ENCODE data around the gene AHSA1. TPM values are rescaled to one million over a fixed set of nuclear protein-coding genes. Genes with fewer than 3 reads are reported as not detected.

Gene AHSA1
- total RNA-seq, 1 donor from 2014 or later: 69.7 TPM

GRCh38 chr14:77473921-77474320 lies 16.0 kb downstream of the AHSA1 start:
- no peak for DNase-seq (ENCODE audit: low read depth in 2 of 2)

DNA sequence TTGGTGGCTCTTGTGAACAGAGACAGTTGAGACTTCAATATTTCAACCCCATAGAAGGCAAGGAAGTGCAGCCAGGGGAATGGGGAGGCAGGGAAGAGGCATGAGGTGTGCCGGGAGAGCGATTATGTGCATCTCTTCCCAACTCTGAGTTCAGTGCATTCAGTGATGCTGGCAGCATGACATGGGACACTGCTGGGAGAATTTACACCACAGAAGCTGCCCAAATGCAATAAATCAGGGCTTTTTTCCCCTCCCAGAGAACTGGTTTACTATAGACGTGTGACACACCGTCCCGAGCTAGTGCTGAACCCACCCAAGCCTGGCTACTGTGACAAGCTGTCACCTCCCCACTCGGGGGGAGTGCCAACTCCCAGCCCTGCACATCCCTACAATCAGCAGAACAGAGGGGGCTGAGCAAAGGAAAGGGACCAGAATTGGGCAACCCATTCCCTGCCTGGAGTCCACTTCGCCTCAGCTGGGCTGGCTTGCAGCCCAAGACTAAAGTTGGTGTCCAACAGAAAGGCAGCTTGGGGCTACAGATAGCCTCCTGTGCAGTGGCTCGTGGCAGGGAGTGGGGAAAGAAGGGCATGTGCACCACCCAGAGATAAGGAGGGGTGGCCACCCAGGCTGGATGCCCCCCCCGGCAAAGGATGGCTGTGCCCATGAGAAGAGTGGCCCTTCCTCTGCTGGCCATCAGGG lies 16.7 kb downstream of the AHSA1 start:
- no peak for DNase-seq (ENCODE audit: low read depth in 2 of 2)

- DNase-seq (ENCODE audit: low read depth in 2 of 2): no peak
Observed at GRCh38 chr14:77475432-77476115, 17.7 kb downstream of the AHSA1 start.

DNA sequence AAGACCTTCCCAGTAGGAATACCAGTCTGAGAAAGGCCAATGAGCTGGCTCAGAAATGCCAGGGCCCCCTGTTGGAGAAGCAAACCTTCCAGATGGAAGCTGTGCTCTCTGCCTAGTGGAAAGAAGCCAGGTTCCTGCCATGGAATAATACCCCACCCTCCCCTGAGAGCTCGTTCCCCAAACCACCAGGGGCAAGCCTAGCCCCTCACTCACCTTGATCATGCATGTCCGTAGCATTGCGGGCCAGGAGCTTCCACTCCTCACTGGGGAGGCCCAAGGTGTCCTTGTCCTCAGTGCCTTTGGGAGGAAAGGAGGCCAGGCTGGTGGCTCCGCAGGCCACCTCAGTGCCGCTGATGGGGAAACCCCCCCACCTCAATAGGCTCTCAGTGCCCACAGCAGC lies 20.1 kb downstream of the AHSA1 start:
- no peak for DNase-seq (ENCODE audit: low read depth in 2 of 2)

DNA sequence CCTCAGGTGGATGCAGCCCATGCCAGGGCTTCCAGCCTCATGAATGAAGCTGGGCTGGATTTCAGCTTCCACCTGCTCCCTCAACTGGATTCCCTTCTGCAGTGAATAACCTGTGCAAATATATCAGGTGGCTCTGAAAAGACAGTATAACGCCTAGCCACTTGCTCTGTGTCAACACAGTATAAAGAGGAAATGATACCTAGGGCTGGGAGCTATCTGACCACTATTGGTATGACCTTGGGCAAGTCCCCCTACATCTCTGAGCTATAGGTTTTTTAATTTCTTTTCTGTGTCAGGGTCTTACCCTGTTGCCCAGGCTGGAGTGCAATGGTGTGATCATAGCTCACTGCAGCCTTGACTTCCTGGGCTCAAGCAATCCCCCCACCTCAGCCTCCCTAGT lies 20.9 kb downstream of the AHSA1 start:
- DNase-seq (ENCODE audit: low read depth in 2 of 2): no peak

DNA sequence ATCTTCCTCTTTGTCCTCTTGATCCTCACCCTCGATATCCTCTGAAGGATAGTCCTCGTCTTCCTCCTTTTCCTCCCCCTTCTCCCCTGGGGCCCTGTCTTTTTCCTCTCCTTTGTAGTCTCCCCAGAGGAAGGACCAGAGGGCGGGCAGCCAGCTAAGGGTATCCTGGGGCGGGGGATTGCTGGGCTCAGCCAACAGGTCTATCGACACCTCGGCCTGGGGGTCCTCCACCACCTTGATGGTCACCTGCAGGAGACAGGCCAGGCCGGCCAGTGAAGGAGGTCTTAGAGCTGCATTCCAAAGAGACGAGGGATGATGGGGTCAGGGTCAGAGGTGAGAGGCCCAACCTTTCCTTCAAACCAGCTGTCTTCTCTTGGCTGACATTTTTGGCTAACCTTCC lies 24.5 kb downstream of the AHSA1 start:
- no peak for DNase-seq (ENCODE audit: low read depth in 2 of 2)

DNA sequence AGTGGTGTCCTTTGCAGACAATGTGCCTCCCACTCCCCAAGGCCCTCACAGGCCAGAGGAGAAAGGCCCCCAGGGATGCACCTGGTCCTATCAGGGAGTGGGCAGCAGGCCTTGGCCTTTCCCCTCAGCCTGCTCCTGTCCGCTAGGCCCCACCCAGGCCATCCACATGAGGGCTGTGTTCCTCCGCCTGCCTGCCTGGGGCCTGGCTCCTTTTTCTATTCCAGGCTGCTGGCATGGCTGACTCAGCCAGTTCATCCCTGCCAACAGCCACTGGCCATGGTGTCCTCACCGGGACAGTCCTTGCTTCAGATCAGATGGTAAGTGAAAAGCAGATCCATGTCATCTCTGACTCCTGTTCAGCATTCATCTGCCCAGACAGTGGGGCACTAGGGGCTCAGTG lies 27.4 kb downstream of the AHSA1 start:
- DNase-seq (ENCODE audit: low read depth in 2 of 2): no peak

GRCh38 chr14:77485901-77486678 lies 28.2 kb downstream of the AHSA1 start:
- DNase-seq (ENCODE audit: low read depth in 2 of 2): no peak

- no peak for DNase-seq (ENCODE audit: low read depth in 2 of 2)
Observed at GRCh38 chr14:77488558-77488957, 30.7 kb downstream of the AHSA1 start.

GRCh38 chr14:77489041-77489440 lies 31.1 kb downstream of the AHSA1 start:
- no peak for DNase-seq (ENCODE audit: low read depth in 2 of 2)

GRCh38 chr14:77490347-77490986 lies 32.6 kb downstream of the AHSA1 start:
- DNase-seq (ENCODE audit: low read depth in 2 of 2): no peak

GRCh38 chr14:77491056-77491455 lies 33.2 kb downstream of the AHSA1 start:
- DNase-seq (ENCODE audit: low read depth in 2 of 2): no peak

GRCh38 chr14:77495334-77495733 lies 37.4 kb downstream of the AHSA1 start:
- no peak for DNase-seq (ENCODE audit: low read depth in 2 of 2)

DNA sequence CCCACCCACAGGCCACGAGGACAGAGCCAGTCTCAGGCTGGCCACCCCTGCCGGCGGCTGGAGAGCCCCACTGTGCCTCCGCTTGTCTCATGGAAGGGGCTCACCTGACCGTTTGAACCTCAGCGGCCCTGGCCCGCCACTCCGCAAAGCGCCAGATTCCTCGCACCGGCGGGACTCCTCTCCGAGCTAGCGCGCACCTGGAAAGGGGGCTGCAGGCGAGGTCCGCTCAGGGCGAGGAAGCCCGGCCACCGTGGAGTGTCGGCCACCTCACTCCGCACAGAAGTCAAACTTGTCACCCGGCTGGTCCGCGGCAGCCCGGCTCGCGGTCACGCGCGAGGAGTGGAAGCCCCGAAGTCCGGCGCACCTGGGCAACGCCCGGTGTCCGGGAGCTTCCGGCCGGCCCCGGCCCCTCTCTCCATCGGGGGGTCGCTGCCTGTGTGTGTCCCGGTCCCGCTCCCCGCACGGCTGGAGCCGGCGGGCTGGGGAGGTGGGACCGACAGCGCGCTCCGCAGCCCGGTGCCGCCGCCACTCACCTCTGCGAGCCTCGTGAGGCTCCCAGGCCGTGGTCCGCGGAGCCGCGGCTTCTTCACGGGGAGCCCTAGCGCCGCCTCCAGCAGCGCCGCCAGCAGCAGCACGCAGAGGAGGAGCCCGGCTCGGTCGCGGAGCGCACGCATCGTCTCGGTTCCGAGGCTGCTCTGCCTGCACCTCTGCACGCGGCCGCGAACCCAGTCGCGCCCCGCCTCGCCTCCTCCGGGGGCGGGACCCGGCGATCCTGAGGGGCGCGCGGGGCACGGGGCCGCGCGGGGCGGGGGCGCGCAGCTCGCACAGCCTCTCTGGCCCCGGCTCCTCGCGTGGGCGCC lies 40.5 kb downstream of the AHSA1 start, which contains the start of gene ISM2:
Gene ISM2 (minus strand): TSS at position 697 of the 860 bp plus-strand sequence. CDS start 23 bp downstream, at position 674.
- peak in 1 of 2 donors; percentile 45 for DNase-seq (ENCODE audit: low read depth in 2 of 2)

DNA sequence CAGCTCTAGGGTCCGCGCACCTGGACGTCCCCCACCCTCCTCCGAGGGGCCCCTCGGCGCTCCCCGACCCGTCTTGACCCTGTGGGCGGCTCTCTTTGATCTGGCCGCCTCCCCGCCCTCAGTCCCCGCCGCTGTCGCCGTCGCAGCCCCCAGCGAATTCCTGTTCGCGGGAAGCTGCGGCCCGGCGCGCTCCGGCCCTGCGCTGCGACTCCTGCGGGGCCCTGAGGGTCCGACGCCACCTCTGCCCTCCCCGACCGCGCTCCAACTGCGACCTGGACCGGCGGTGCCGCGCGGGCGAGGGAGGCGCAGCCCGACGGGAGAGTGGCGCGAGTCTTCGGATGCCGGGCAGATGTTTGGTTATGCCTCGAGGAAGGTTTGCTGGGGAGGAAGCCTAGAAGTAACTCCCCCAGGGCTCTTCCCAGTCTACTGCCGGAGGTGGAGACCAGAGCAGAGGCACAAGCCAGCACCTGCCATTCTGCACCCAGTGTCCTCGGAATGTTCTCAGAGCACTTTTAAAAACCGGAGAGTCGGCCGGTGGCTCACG lies 41.2 kb downstream of the AHSA1 start:
- DNase-seq (ENCODE audit: low read depth in 2 of 2): no peak

DNA sequence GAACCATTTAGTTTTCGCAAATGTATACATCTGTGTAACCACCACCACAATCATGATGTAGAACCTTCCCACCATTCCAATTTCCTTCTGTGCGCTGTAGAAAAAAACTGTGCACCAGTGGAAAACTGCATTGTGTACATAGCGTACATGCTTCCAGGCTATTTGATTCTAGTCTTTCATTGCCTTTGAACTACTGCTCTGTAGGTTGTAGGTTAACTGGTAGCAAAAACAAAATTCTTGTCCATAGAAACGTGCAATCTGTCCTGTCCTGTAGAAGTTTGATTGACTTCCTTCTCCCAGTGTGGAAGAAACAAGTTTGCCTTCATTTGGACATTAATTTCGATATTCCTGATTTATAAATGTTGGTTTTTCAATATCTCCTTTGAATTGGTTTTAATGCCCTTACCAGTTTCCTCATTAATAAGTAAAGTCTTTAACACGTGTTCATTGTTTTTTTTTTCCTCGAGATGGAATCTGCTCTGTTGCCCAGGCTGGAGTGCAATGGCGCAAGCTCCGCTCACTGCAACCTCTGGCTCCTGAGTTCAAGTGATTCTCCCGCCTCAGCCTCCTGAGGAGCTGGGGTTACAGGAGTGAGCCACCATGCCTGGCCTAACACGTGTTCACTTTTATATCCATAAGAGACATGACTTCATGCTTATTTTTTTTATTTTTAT lies 44.4 kb downstream of the AHSA1 start:
- no peak for DNase-seq (ENCODE audit: low read depth in 2 of 2)

DNA sequence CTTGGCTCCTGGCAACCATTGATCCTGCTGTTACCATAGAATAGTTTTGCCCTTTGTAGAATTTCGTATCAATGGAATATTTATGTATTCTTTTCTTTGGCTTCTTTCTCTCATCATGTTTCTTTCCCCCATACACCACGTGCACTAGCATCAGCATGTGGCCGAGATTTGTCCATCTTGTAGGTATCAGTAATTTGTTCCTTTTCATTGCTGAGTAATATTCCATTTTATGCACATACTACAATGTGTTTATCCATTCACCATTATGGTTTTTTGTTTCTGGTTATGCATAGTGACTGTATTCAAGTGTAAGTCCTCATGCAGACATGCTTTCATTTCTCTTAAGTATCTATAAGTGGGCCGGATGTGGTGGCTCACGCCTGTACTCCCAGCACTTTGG lies 45.2 kb downstream of the AHSA1 start:
- no peak for DNase-seq (ENCODE audit: low read depth in 2 of 2)

- no peak for DNase-seq (ENCODE audit: low read depth in 2 of 2)
Observed at GRCh38 chr14:77505031-77505430, 47.1 kb downstream of the AHSA1 start.

DNA sequence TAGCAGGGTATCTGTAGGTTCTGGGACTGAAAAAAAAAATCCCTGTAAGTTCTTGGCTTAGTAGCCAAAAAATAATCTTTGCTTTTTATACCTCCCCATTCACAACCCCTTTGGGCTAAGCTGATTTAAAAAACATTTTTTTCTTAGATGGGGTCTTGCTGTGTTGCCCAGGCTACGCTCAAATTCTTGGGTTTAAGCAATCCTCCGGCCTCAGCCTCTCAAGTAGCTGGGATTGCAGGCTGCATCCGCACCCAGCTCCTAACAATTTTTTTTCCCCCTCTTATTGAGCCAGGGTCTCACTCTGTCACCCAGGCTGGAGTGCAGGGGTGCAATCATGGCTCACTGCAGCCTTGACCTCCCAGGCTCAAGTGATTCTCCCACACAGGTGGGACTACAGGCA lies 49.9 kb downstream of the AHSA1 start:
- no peak for DNase-seq (ENCODE audit: low read depth in 2 of 2)

DNA sequence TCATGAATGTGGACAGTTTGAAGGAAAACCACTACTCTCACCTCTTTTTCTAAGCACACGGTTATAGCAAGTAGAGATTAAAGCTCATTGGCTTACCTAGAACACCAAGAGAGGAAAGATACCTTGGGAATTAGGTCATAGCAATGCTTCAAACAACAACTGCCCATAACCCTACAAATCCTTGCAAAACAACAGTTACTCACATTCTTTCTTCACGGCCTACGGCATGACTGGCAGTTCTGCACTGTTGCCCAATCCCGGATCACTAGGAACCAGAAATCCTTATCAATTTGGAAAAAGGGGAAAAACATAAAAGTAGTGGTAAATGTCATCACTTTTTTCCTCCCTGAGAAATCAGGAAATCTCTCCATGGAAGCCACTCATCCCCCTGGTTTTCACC lies 50.4 kb downstream of the AHSA1 start:
- no peak for DNase-seq (ENCODE audit: low read depth in 2 of 2)

All from dermis microvascular lymphatic vessel endothelial cell (primary cell).